Liver (tissue), 9 donors: Measurements from ENCODE around the gene HOXD12. TPM values are rescaled to one million over a fixed set of nuclear protein-coding genes. Genes with fewer than 3 reads are reported as not detected.

Source experiments
- DNase-seq: peaks from one replicate; pipeline ENCODE4 v3.0.0-alpha.2; 2017; ENCODE audit warnings: low spot score
- H3K27ac ChIP-seq, 2 donors: one replicate each; pipeline ENCODE4 v1.7.0; 2013; ENCODE audit warnings: inconsistent platforms in 2 of 2, low read length in 2 of 2, control low read depth in 1 of 2, low read depth in 1 of 2, mild to moderate bottlenecking in 1 of 2
- H3K27me3 ChIP-seq, 4 donors: one replicate each; pipeline versions ENCODE4 v1.6.1 to v1.7.0; 2013; ENCODE audit warnings: low read length in 3 of 4, inconsistent platforms in 1 of 4, mild to moderate bottlenecking in 1 of 4, moderate library complexity in 1 of 4; ENCODE audit not compliant: control insufficient read depth in 4 of 4, insufficient read depth in 4 of 4
- H3K36me3 ChIP-seq, 4 donors: one replicate each; pipeline versions ENCODE4 v1.6.1 to v1.7.0; 2013; ENCODE audit warnings: low read length in 3 of 4, mild to moderate bottlenecking in 3 of 4, low read depth in 1 of 4, moderate library complexity in 1 of 4; ENCODE audit not compliant: control insufficient read depth in 4 of 4, insufficient read depth in 3 of 4
- H3K4me1 ChIP-seq, 4 donors: one replicate each; pipeline versions ENCODE4 v1.6.1 to v1.7.0; 2013; ENCODE audit warnings: low read length in 3 of 4, mild to moderate bottlenecking in 3 of 4, moderate library complexity in 1 of 4; ENCODE audit not compliant: control insufficient read depth in 4 of 4, insufficient read depth in 4 of 4
- H3K4me3 ChIP-seq, 3 donors: one replicate each; pipeline versions ENCODE4 v1.6.1 to v1.7.0; 2013; ENCODE audit warnings: low read length in 3 of 3, control low read depth in 1 of 3, low read depth in 1 of 3, mild to moderate bottlenecking in 1 of 3
- H3K9ac ChIP-seq, 2 donors: one replicate each; pipeline ENCODE4 v1.7.0; 2013; ENCODE audit warnings: low read length in 2 of 2, mild to moderate bottlenecking in 2 of 2, moderate library complexity in 2 of 2, control low read depth in 1 of 2, low read depth in 1 of 2
- H3K9me3 ChIP-seq, 4 donors: one replicate each; pipeline versions ENCODE4 v1.6.1 to v1.7.0; 2013; ENCODE audit warnings: low read length in 3 of 4; ENCODE audit not compliant: control insufficient read depth in 4 of 4
- ATF3 ChIP-seq: IDR thresholded peaks from 2 replicates; pipeline ENCODE4 v1.6.1; 2016; ENCODE audit warnings: antibody characterized with exemption
- EGR1 ChIP-seq, 2 donors: IDR thresholded peaks; 2 replicates each; pipeline ENCODE4 v1.6.1; 2016 to 2018; ENCODE audit warnings: antibody characterized with exemption in 2 of 2, low read depth in 2 of 2
- FOXA1 ChIP-seq: IDR thresholded peaks from 2 replicates; pipeline ENCODE4 v1.6.1; 2016; ENCODE audit warnings: antibody characterized with exemption
- FOXA2 ChIP-seq: IDR thresholded peaks from 2 replicates; pipeline ENCODE4 v1.6.1; 2016; ENCODE audit warnings: antibody characterized with exemption
- GABPA ChIP-seq, 2 donors: IDR thresholded peaks in 1 of 2; conservative IDR thresholded peaks in 1 of 2; 2 replicates each; pipeline ENCODE4 v1.6.1; 2016; ENCODE audit warnings: antibody characterized with exemption in 2 of 2, mild to moderate bottlenecking in 1 of 2, moderate library complexity in 1 of 2
- HNF4A ChIP-seq, 2 donors: conservative IDR thresholded peaks; 2 replicates each; pipeline ENCODE4 v1.6.1; 2016; ENCODE audit warnings: antibody characterized with exemption in 2 of 2, mild to moderate bottlenecking in 2 of 2
- HNF4G ChIP-seq: IDR thresholded peaks from 2 replicates; pipeline ENCODE4 v1.6.1; 2016; ENCODE audit warnings: antibody characterized with exemption
- NR2F2 ChIP-seq: IDR thresholded peaks from 2 replicates; pipeline ENCODE4 v1.6.1; 2016; ENCODE audit warnings: antibody characterized with exemption
- RAD21 ChIP-seq, 2 donors: IDR thresholded peaks; 2 replicates each; pipeline ENCODE4 v1.6.1; 2016; ENCODE audit warnings: antibody characterized with exemption in 2 of 2, mild to moderate bottlenecking in 2 of 2
- REST ChIP-seq: IDR thresholded peaks from 2 replicates; pipeline ENCODE4 v1.6.1; 2016; ENCODE audit warnings: antibody characterized with exemption, mild to moderate bottlenecking
- RXRA ChIP-seq, 2 donors: IDR thresholded peaks; 2 replicates each; pipeline ENCODE4 v1.6.1; 2017 to 2018; ENCODE audit warnings: antibody characterized with exemption in 2 of 2, mild to moderate bottlenecking in 1 of 2
- SP1 ChIP-seq: IDR thresholded peaks from 2 replicates; pipeline ENCODE4 v1.6.1; 2018; ENCODE audit warnings: antibody characterized with exemption, mild to moderate bottlenecking
- TAF1 ChIP-seq: conservative IDR thresholded peaks from 2 replicates; pipeline ENCODE4 v1.6.1; 2016; ENCODE audit warnings: antibody characterized with exemption, mild to moderate bottlenecking
- YY1 ChIP-seq: IDR thresholded peaks from 2 replicates; pipeline ENCODE4 v1.6.1; 2016; ENCODE audit warnings: antibody characterized with exemption, mild to moderate bottlenecking
- ZBTB33 ChIP-seq: IDR thresholded peaks from 2 replicates; pipeline ENCODE4 v1.6.1; 2016; ENCODE audit warnings: antibody characterized with exemption
- WGBS: extraction: QIAGEN DNeasy Blood & Tissue Kit; methylation state at CpG from one replicate; pipeline ENCODE4 v1.1.7; 2013; 5-methylcytosine and 5-hydroxymethylcytosine counted together
- polyA plus RNA-seq, 2 donors: library from polyadenylated mRNA; stranded (reverse) in 1 of 2; unstranded in 1 of 2; fragments of 200-250 nt in 1 of 2; fragments of >200 nt in 1 of 2; fragmentation: Nextera tagmentation in 1 of 2; extraction: Ambion mirVana in 1 of 2; gene quantifications; one replicate each; pipeline versions ENCODE4 v1.2.1 to v1.2.3, GENCODE V29; 2013 to 2015
- total RNA-seq, 2 donors: library from RNA; depleted of rRNA; stranded (reverse); fragments of >200 nt; gene quantifications; one replicate each; pipeline ENCODE4 v1.2.3, GENCODE V29; 2014
- TF ChIP-seq, protein P1 (sequence below): IDR thresholded peaks from 2 replicates; pipeline ENCODE4 v1.6.1; 2016; ENCODE audit warnings: antibody characterized with exemption
- TF ChIP-seq, protein P2 (sequence below): fragments of 150-350 bp; IDR thresholded peaks from 2 replicates; pipeline ENCODE4 v1.5.1; 2017; ENCODE audit warnings: improper control_type of control experiment, low read depth, low read length; ENCODE audit not compliant: missing input control
- donor health status: healthy.
- donor health status: healthy.
- donor health status: healthy.
- donor health status: healthy.
- donor health status: healthy.

The HOXD12 gene
- total and polyA plus RNA-seq, 4 donors, result not detected

DNA sequence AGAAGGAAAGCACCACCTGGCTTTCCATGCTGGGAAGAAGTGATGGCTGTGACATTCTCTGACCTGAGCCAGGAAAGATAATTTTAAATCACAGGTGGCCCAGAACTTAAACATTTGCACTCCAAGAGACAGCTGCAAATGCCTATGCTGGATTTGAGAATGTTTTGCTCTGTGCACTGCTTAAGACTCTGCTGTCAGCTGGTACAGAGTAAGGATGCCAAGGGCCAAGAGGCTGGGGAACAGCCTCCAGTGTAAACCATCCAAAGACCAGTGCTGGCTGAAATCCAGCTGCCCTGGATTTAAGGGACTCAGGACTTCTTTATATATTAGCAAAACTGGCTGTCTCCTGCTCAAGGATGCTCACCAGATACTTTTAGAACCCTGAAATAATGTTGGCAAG, 33.8 kb downstream of the HOXD12 start:
- TF ChIP-seq, protein P1, sequence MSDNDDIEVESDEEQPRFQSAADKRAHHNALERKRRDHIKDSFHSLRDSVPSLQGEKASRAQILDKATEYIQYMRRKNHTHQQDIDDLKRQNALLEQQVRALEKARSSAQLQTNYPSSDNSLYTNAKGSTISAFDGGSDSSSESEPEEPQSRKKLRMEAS, result no peak
- TF ChIP-seq REST (no peak), SP1 (no peak), RAD21 (IDR thresholded peaks at IDR 0.05) (no peak), RXRA (IDR thresholded peaks at IDR 0.05) (no peak), GABPA (IDR thresholded peaks at IDR 0.05 in 1 of 2, conservative IDR thresholded peaks at IDR 0.05 in 1 of 2) (no peak), HNF4A (conservative IDR thresholded peaks at IDR 0.05) (no peak), TAF1 (no peak), HNF4G (no peak), ATF3 (no peak), NR2F2 (no peak), ZBTB33 (no peak)
- TF ChIP-seq, protein P2, sequence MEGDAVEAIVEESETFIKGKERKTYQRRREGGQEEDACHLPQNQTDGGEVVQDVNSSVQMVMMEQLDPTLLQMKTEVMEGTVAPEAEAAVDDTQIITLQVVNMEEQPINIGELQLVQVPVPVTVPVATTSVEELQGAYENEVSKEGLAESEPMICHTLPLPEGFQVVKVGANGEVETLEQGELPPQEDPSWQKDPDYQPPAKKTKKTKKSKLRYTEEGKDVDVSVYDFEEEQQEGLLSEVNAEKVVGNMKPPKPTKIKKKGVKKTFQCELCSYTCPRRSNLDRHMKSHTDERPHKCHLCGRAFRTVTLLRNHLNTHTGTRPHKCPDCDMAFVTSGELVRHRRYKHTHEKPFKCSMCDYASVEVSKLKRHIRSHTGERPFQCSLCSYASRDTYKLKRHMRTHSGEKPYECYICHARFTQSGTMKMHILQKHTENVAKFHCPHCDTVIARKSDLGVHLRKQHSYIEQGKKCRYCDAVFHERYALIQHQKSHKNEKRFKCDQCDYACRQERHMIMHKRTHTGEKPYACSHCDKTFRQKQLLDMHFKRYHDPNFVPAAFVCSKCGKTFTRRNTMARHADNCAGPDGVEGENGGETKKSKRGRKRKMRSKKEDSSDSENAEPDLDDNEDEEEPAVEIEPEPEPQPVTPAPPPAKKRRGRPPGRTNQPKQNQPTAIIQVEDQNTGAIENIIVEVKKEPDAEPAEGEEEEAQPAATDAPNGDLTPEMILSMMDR, result no peak
- peaks cover 10 to 62% (median 20%) of the 10 kb centered on the region in 4 donors for H3K27me3 ChIP-seq
- H3K36me3 ChIP-seq, result no peaks in the 10 kb centered on the region
- no peak for DNase-seq
- no peak overlapping the region for H3K9ac ChIP-seq
- H3K4me3 ChIP-seq, result no peak overlapping the region
- H3K27ac ChIP-seq, result no peak overlapping the region
- peaks cover 4 to 22% (median 12%) of the 10 kb centered on the region in 4 donors for H3K4me1 ChIP-seq
- peaks cover 0 to 11% (median 0%) of the 10 kb centered on the region in 4 donors for H3K9me3 ChIP-seq

DNA sequence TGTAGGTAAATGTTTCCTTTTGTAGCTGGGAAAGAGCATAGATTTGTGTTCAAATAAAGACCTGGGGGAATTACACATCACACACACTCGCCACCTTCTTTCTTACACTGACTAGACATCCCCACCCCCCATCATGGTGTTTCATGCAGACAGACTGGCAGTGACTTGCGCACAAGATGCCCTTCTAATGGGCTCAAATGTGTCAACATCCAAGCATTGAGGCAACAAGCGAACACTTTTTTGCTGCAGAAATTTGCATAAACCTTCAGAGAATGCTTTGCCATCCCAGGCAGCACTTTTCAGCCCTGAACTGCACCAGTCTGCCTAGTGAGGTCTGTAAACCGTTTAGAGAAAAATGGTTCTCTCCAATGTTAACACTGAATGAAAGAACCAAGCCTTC, 34.4 kb downstream of the HOXD12 start:
- Histone ChIP-seq H3K4me3 (no peak overlapping the region), H3K4me1 (peaks cover 4 to 22% (median 11%) of the 10 kb centered on the region in 4 donors), H3K9me3 (peaks cover 0 to 11% (median 0%) of the 10 kb centered on the region in 4 donors), H3K9ac (no peak overlapping the region), H3K27ac (no peak overlapping the region), H3K27me3 (peaks cover 10 to 64% (median 24%) of the 10 kb centered on the region in 4 donors), H3K36me3 (no peaks in the 10 kb centered on the region)
- WGBS, result 20% methylated on average over 4 of the region's 4 CpGs
- DNase-seq, result no peak
- TF ChIP-seq GABPA (IDR thresholded peaks at IDR 0.05 in 1 of 2, conservative IDR thresholded peaks at IDR 0.05 in 1 of 2) (no peak), HNF4A (conservative IDR thresholded peaks at IDR 0.05) (no peak), TAF1 (no peak), YY1 (no peak), RAD21 (IDR thresholded peaks at IDR 0.05) (no peak), RXRA (IDR thresholded peaks at IDR 0.05) (no peak), SP1 (no peak), ATF3 (no peak), FOXA2 (no peak), HNF4G (no peak), FOXA1 (no peak), EGR1 (IDR thresholded peaks at IDR 0.05; ENCODE audit: low read depth in 2 of 2) (no peak), REST (no peak)
- TF ChIP-seq, protein P2, result no peak
